ENCODE results near the gene PRKN.

- TF ChIP-seq CTCF (IDR thresholded peaks at IDR 0.05; ENCODE audit: low read depth, low read length): peak; percentile 73
- no peak for TF ChIP-seq MYC (IDR thresholded peaks at IDR 0.05; ENCODE audit: low read depth, low read length)
- no peak for TF ChIP-seq MAX (IDR thresholded peaks at IDR 0.05; ENCODE audit: low read depth, low read length)
- TF ChIP-seq POLR2A (IDR thresholded peaks at IDR 0.05; ENCODE audit: extremely low read depth, insufficient read length): no peak
Measured at GRCh38 chr6:161748535-161749416, 978.8 kb downstream of the PRKN start.
